GM18867 (cell line): ENCODE data around the gene RFC4.
"Not testable (repeated sequence)": the region's sequence is repeated elsewhere in the genome, so short reads cannot be mapped to it uniquely, and the experiment has no call there.

Experiments used
- ATAC-seq: cut with Tn5 transposase; IDR thresholded peaks from one replicate; pipeline ENCODE4 v1.9.1; 2021; ENCODE audit warnings: mild to moderate bottlenecking, moderate library complexity; ENCODE audit not compliant: unreplicated experiment

The RFC4 gene

GRCh38 chr3:186806089-186807055 is at the start of gene RFC4:
RFC4 (minus strand) TSS chr3:186806482; CDS start chr3:186804713, 1,769 bp downstream.
- ATAC-seq, result peak; percentile 92

- no peak for ATAC-seq
These were observed 48.7 kb upstream of the RFC4 start for GRCh38 chr3:186854954-186855353.

GRCh38 chr3:186854146-186854545 is 47.9 kb upstream of the RFC4 start:
- no peak for ATAC-seq

- no peak for ATAC-seq
These were observed 46.7 kb upstream of the RFC4 start for GRCh38 chr3:186852994-186853393.

GRCh38 chr3:186851835-186852234 is 45.6 kb upstream of the RFC4 start:
- ATAC-seq, result not testable (repeated sequence)

GRCh38 chr3:186849374-186849975 is 43.2 kb upstream of the RFC4 start:
- ATAC-seq, result peak; percentile 71

GRCh38 chr3:186847437-186847836 is 41.2 kb upstream of the RFC4 start:
- no peak for ATAC-seq

GRCh38 chr3:186845756-186846155 is 39.5 kb upstream of the RFC4 start:
- ATAC-seq, result no peak

- no peak for ATAC-seq
These were observed 38.6 kb upstream of the RFC4 start for GRCh38 chr3:186844908-186845307.

GRCh38 chr3:186843039-186843432 is 36.8 kb upstream of the RFC4 start:
- ATAC-seq, result no peak

GRCh38 chr3:186842426-186843038 is 36.2 kb upstream of the RFC4 start, which contains the start of gene ADIPOQ:
ADIPOQ (plus strand) TSS chr3:186842710; CDS start chr3:186853059, 10,349 bp downstream.
- ATAC-seq, result no peak

- no peak for ATAC-seq
These were observed 35.3 kb upstream of the RFC4 start for GRCh38 chr3:186841620-186842019.

- ATAC-seq, result no peak
These were observed 33.8 kb upstream of the RFC4 start for GRCh38 chr3:186839874-186840641.

GRCh38 chr3:186832276-186832675 is 26.0 kb upstream of the RFC4 start:
- ATAC-seq, result no peak

- no peak for ATAC-seq
These were observed 25.5 kb upstream of the RFC4 start for GRCh38 chr3:186831798-186832197.

GRCh38 chr3:186828340-186828739 is 22.1 kb upstream of the RFC4 start:
- ATAC-seq, result no peak

GRCh38 chr3:186826976-186827857 is 20.9 kb upstream of the RFC4 start:
- peak; percentile 93 for ATAC-seq

GRCh38 chr3:186826410-186826975 is 20.2 kb upstream of the RFC4 start:
- no peak for ATAC-seq

GRCh38 chr3:186825872-186826409 is 19.7 kb upstream of the RFC4 start:
- no peak for ATAC-seq
